Kidney (tissue), 14 donors: Measurements from ENCODE around the gene DCTN5. TPM values are rescaled to one million over a fixed set of nuclear protein-coding genes. Genes with fewer than 3 reads are reported as not detected.

ENCODE experiments used
- DNase-seq, 5 donors: peaks; one replicate each; pipeline ENCODE4 v3.0.0-alpha.2; 2013 to 2020
- FAIRE-seq: peaks from 2 replicates; lab custom pipeline; 2012; peaks lifted over from hg19 to GRCh38; lab: Jason Lieb, UNC
- H3K27ac ChIP-seq, 2 donors: one replicate each; pipeline ENCODE4 v1.7.0; 2013; ENCODE audit warnings: low read depth in 2 of 2, low read length in 2 of 2, inconsistent platforms in 1 of 2
- H3K27me3 ChIP-seq: one replicate; pipeline ENCODE4 v1.7.1; 2013; ENCODE audit warnings: low read length, inconsistent platforms; ENCODE audit not compliant: control insufficient read depth, insufficient read depth
- H3K36me3 ChIP-seq, 3 donors: one replicate each; pipeline versions ENCODE4 v1.7.0 to v1.7.1; 2013; ENCODE audit warnings: low read length in 3 of 3, control low read depth in 1 of 3, inconsistent platforms in 1 of 3; ENCODE audit not compliant: insufficient read depth in 3 of 3, control insufficient read depth in 2 of 3
- H3K4me1 ChIP-seq, 3 donors: one replicate each; pipeline versions ENCODE4 v1.7.0 to v1.7.1; 2013; ENCODE audit warnings: low read length in 3 of 3, inconsistent platforms in 1 of 3, low read depth in 1 of 3; ENCODE audit not compliant: control insufficient read depth in 2 of 3, insufficient read depth in 2 of 3
- H3K4me3 ChIP-seq, 3 donors: one replicate each; pipeline versions ENCODE4 v1.7.0 to v1.8.1; 2013; ENCODE audit warnings: low read length in 3 of 3, control low read depth in 1 of 3, inconsistent platforms in 1 of 3
- H3K9ac ChIP-seq, 3 donors: one replicate each; pipeline versions ENCODE4 v1.7.0 to v1.7.1; 2013; ENCODE audit warnings: low read length in 3 of 3, control low read depth in 1 of 3, inconsistent platforms in 1 of 3
- H3K9me3 ChIP-seq, 3 donors: one replicate each; pipeline versions ENCODE4 v1.7.0 to v1.7.1; 2013; ENCODE audit warnings: low read length in 3 of 3, control low read depth in 1 of 3, inconsistent platforms in 1 of 3; ENCODE audit not compliant: control insufficient read depth in 2 of 3, insufficient read depth in 1 of 3
- CTCF ChIP-seq: IDR thresholded peaks from 3 replicates; pipeline ENCODE4 v1.5.1; 2012; ENCODE audit warnings: mild to moderate bottlenecking, moderate library complexity, borderline replicate concordance; ENCODE audit not compliant: insufficient read depth; ENCODE audit errors: extremely low read depth
- intact Hi-C: fragments of 100-400 bp; cut with DNase I; formaldehyde crosslinking; loops from one replicate; pipeline ENCODE4 v1.11.1; 2022
- polyA plus RNA-seq: library from polyadenylated mRNA; stranded (reverse); fragments of 350-450 nt; fragmentation: Illumina TruSeq; extraction: RNeasy Lipid Tissue Mini Kit (QIAGEN cat#74804); gene quantifications from one replicate; pipeline ENCODE4 v1.2.3, GENCODE V29; 2014; ENCODE audit warnings: low read depth, low replicate concordance; ENCODE audit not compliant: insufficient read depth
- total RNA-seq: library from RNA; stranded (reverse); fragmentation: NEBNext Ultra II Directional; extraction: Animal tissue kit (Norgen Biotek cat#: 25700); gene quantifications from one replicate; pipeline ENCODE4 v1.2.1, GENCODE V29; 2021
- donor health status: control.
- donor health status: control.
- donor health status: control.
- donor health status: control.
- donor health status: control.
- donor health status: DM: yes; HTN: yes; CAD: no.
- donor health status: Normal renal cell carcinoma (clear cell type).

DCTN5 gene
- total and polyA plus RNA-seq, 2 donors from 2014 or later, result 36.5 to 60.5 TPM

GRCh38 chr16:23700093-23700492, 58.8 kb downstream of the DCTN5 start:
- TF ChIP-seq CTCF, result no peak
- Histone ChIP-seq H3K27ac (no peak overlapping the region), H3K4me3 (no peak overlapping the region), H3K27me3 (no peaks in the 10 kb centered on the region), H3K9me3 (peaks cover 0 to 5% (median 4%) of the 10 kb centered on the region in 3 donors), H3K36me3 (no peaks in the 10 kb centered on the region), H3K4me1 (no peaks in the 10 kb centered on the region), H3K9ac (no peak overlapping the region)
- FAIRE-seq (no peak), DNase-seq (no peak)
- intact Hi-C loops, result no loop called here

GRCh38 chr16:23700509-23700908, 59.2 kb downstream of the DCTN5 start:
- DNase-seq (peak in 2 of 5 donors; percentile 18 to 33), FAIRE-seq (no peak)
- Histone ChIP-seq H3K27ac (no peak overlapping the region), H3K27me3 (no peaks in the 10 kb centered on the region), H3K9ac (no peak overlapping the region), H3K4me3 (no peak overlapping the region), H3K36me3 (no peaks in the 10 kb centered on the region), H3K9me3 (peaks cover 0 to 5% (median 4%) of the 10 kb centered on the region in 3 donors), H3K4me1 (no peaks in the 10 kb centered on the region)
- intact Hi-C loops, result no loop called here
- no peak for TF ChIP-seq CTCF

GRCh38 chr16:23701045-23701444, 59.8 kb downstream of the DCTN5 start:
- H3K27me3 ChIP-seq, result no peaks in the 10 kb centered on the region
- no peak for TF ChIP-seq CTCF
- no peaks in the 10 kb centered on the region for H3K4me1 ChIP-seq
- H3K4me3 ChIP-seq, result no peak overlapping the region
- intact Hi-C loops, result no loop called here
- H3K9ac ChIP-seq, result no peak overlapping the region
- H3K27ac ChIP-seq, result no peak overlapping the region
- H3K36me3 ChIP-seq, result no peaks in the 10 kb centered on the region
- H3K9me3 ChIP-seq, result peaks cover 0 to 5% (median 4%) of the 10 kb centered on the region in 3 donors
- FAIRE-seq (no peak), DNase-seq (no peak)

GRCh38 chr16:23702951-23703350, 61.7 kb downstream of the DCTN5 start:
- Histone ChIP-seq H3K36me3 (no peaks in the 10 kb centered on the region), H3K9ac (no peak overlapping the region), H3K4me1 (no peaks in the 10 kb centered on the region), H3K4me3 (no peak overlapping the region), H3K27me3 (no peaks in the 10 kb centered on the region), H3K9me3 (peaks cover 0 to 5% (median 4%) of the 10 kb centered on the region in 3 donors), H3K27ac (no peak overlapping the region)
- TF ChIP-seq CTCF, result no peak
- no peak for DNase-seq
- intact Hi-C loops, result no loop called here
- FAIRE-seq, result no peak
